GM10847 (cell line): ENCODE results near the gene HRC.

ENCODE experiments used
- POLR2A ChIP-seq: IDR thresholded peaks from 2 replicates; pipeline ENCODE4 v1.6.1; 2011; ENCODE audit not compliant: insufficient read length; ENCODE audit errors: extremely low read depth

The HRC gene

GRCh38 chr19:49127674-49128544 is 27.3 kb downstream of the HRC start:
- TF ChIP-seq POLR2A, result peak; percentile 40

- TF ChIP-seq POLR2A, result no peak
Observed at GRCh38 chr19:49126575-49126974, 28.6 kb downstream of the HRC start.

GRCh38 chr19:49125025-49125731 is 30.0 kb downstream of the HRC start:
- TF ChIP-seq POLR2A, result no peak

GRCh38 chr19:49120868-49121267 is 34.3 kb downstream of the HRC start:
- TF ChIP-seq POLR2A, result no peak

GRCh38 chr19:49120325-49120683 is 34.9 kb downstream of the HRC start:
- TF ChIP-seq POLR2A, result no peak

GRCh38 chr19:49119411-49120324 is 35.5 kb downstream of the HRC start, which contains the start of gene PPFIA3:
TSS of gene PPFIA3 (plus strand) at chr19:49119544. CDS start at chr19:49127874, 8,330 bp downstream.
- TF ChIP-seq POLR2A, result no peak

GRCh38 chr19:49118565-49119410 is 36.4 kb downstream of the HRC start, which contains the start of gene C19orf73:
TSS of gene C19orf73 (minus strand) at chr19:49119143. CDS start at chr19:49119022, 121 bp downstream.
- peak; percentile 14 for TF ChIP-seq POLR2A

GRCh38 chr19:49117677-49118564 is 37.3 kb downstream of the HRC start:
- no peak for TF ChIP-seq POLR2A

GRCh38 chr19:49116544-49116943 is 38.7 kb downstream of the HRC start:
- no peak for TF ChIP-seq POLR2A

- no peak for TF ChIP-seq POLR2A
Observed at GRCh38 chr19:49114630-49115363, 40.4 kb downstream of the HRC start.

GRCh38 chr19:49113762-49114629 is 41.2 kb downstream of the HRC start, which contains the start of gene LIN7B:
TSS of gene LIN7B (plus strand) at chr19:49114370. CDS start at chr19:49114405, 35 bp downstream.
- no peak for TF ChIP-seq POLR2A
